Panc1 (cell line): ENCODE measurements around the gene STAP2. TPM values are rescaled to one million over a fixed set of nuclear protein-coding genes. Genes with fewer than 3 reads are reported as not detected.

Experiments used
- ATAC-seq: fragments of 200-7000 bp; cut with Tn5 transposase; 2 replicates; pipeline ENCODE4 v1.9.1; 2020; ENCODE audit warnings: mild to moderate bottlenecking, moderate library complexity
- BruUV-seq: library from RNA; stranded (reverse); fragments of 400-500 nt; replicated peaks from 2 replicates; lab custom pipeline; 2021; lab: Mats Ljungman, UMichigan
- CTCF ChIA-PET: fragments of 300-600 bp; sonication (Branson Sonifier 250); formaldehyde crosslinking; loops from one replicate; lab custom pipeline; 2022; ENCODE audit warnings: antibody characterized with exemption; lab: Charles Lee
- POLR2A ChIA-PET: fragments of 300-600 bp; sonication (Branson Sonifier 250); formaldehyde crosslinking; loops from one replicate; lab custom pipeline; 2022; ENCODE audit warnings: antibody characterized with exemption; lab: Charles Lee
- DNase-seq: peaks from one replicate; pipeline ENCODE4 v3.0.0-alpha.2; 2010; ENCODE audit warnings: low read depth, low spot score
- H3K27ac ChIP-seq: 2 replicates; pipeline ENCODE4 v1.5.1; 2011; ENCODE audit warnings: mild to moderate bottlenecking, low read length, inconsistent platforms
- H3K27me3 ChIP-seq: fragments of 200-500 bp; sonication (Bioruptor generic); 2 replicates; pipeline ENCODE4 v1.6.0; 2014; ENCODE audit warnings: low read length, inconsistent platforms; ENCODE audit not compliant: control insufficient read depth, insufficient read depth
- H3K36me3 ChIP-seq: fragments of 200-500 bp; sonication (Bioruptor generic); 2 replicates; pipeline ENCODE4 v1.5.1; 2014; ENCODE audit warnings: inconsistent platforms, mild to moderate bottlenecking, low read length, moderate library complexity; ENCODE audit not compliant: control insufficient read depth, insufficient read depth
- H3K4me1 ChIP-seq: 2 replicates; pipeline ENCODE4 v1.5.1; 2011; ENCODE audit warnings: inconsistent platforms, mild to moderate bottlenecking, low read length, moderate library complexity; ENCODE audit not compliant: control insufficient read depth, insufficient read depth
- H3K4me3 ChIP-seq, 2 experiments: 2 replicates each; pipeline ENCODE4 v1.5.1; 2011 to 2012; ENCODE audit warnings: low read depth in 2 of 2, low read length in 2 of 2, mild to moderate bottlenecking in 2 of 2, inconsistent platforms in 1 of 2, moderate library complexity in 1 of 2
- H3K9me3 ChIP-seq: fragments of 200-500 bp; sonication (Bioruptor generic); 2 replicates; pipeline ENCODE4 v1.5.1; 2014; ENCODE audit warnings: low read depth, mild to moderate bottlenecking, inconsistent platforms, low read length, moderate library complexity; ENCODE audit not compliant: control insufficient read depth, insufficient read depth
- CTCF ChIP-seq: fragments of 450-650 bp; IDR thresholded peaks from 2 replicates; pipeline ENCODE4 v1.5.1; 2017; ENCODE audit warnings: mild to moderate bottlenecking
- POLR2AphosphoS5 ChIP-seq: IDR thresholded peaks from 2 replicates; pipeline ENCODE4 v1.6.1; 2012; ENCODE audit warnings: mild to moderate bottlenecking, low read depth, low read length, moderate library complexity
- REST ChIP-seq, 2 experiments: IDR thresholded peaks; 2 replicates each; pipeline ENCODE4 v1.6.1; 2011 to 2012; ENCODE audit warnings: low read depth in 2 of 2, control low read depth in 1 of 2, low read length in 1 of 2, mild to moderate bottlenecking in 1 of 2, moderate library complexity in 1 of 2; ENCODE audit not compliant: insufficient read depth in 1 of 2
- SIN3A ChIP-seq: IDR thresholded peaks from 2 replicates; pipeline ENCODE4 v1.6.1; 2012; ENCODE audit warnings: low read depth, mild to moderate bottlenecking, low read length, moderate library complexity, borderline replicate concordance; ENCODE audit not compliant: insufficient read depth
- TCF7L2 ChIP-seq: IDR thresholded peaks from 2 replicates; pipeline ENCODE4 v1.6.1; 2011; ENCODE audit warnings: mild to moderate bottlenecking, low read depth, low read length, inconsistent platforms
- in situ Hi-C: cut with HindIII; loops from 2 replicates; pipeline ENCODE4 v1.10.0; 2016; ENCODE audit warnings: low sequenced_read_pairs, low pct_unique_long_range_greater_than_20kb
- intact Hi-C: fragments of 100-400 bp; cut with micrococcal nuclease; formaldehyde crosslinking; loops from one replicate; pipeline ENCODE4 v1.10.0; 2022; ENCODE audit not compliant: unreplicated experiment
- total RNA-seq: library from RNA; stranded (reverse); gene quantifications from one replicate; pipeline ENCODE4 v1.2.1, GENCODE V29; 2021; ENCODE audit not compliant: unreplicated experiment

Gene STAP2
- total RNA-seq, 1 experiment from 2014 or later = 10.0 TPM

- H3K36me3 ChIP-seq = no peaks in the 10 kb centered on the region
- H3K4me1 ChIP-seq = no peaks in the 10 kb centered on the region
- no peaks in the 10 kb centered on the region for H3K9me3 ChIP-seq
- H3K27ac ChIP-seq = no peak overlapping the region
- CTCF ChIA-PET = interaction anchor here (1.0 kb wide), 1 partner anchor 61 kb away, joined by 3 read pairs; no protein-coding TSS in a partner anchor
- BruUV-seq = no TSS peak
- DNase-seq = no peak
- in situ Hi-C loops (no loop called here), intact Hi-C loops (no loop called here)
- TF ChIP-seq REST (IDR thresholded peaks at IDR 0.05; ENCODE audit: insufficient read depth in 1 of 2, low read depth in 2 of 2, low read length in 1 of 2) (no peak), SIN3A (no peak), CTCF (no peak), TCF7L2 (no peak), POLR2AphosphoS5 (no peak)
- peak; percentile 49 for ATAC-seq
- H3K4me3 ChIP-seq = peak overlapping the region in 1 of 2 experiments; percentile 16; a peak in 1 of 4 replicates
- POLR2A ChIA-PET = no interaction called here
- no peaks in the 10 kb centered on the region for H3K27me3 ChIP-seq
Measured at GRCh38 chr19:4327252-4327876, 11.3 kb downstream of the STAP2 start.

DNA sequence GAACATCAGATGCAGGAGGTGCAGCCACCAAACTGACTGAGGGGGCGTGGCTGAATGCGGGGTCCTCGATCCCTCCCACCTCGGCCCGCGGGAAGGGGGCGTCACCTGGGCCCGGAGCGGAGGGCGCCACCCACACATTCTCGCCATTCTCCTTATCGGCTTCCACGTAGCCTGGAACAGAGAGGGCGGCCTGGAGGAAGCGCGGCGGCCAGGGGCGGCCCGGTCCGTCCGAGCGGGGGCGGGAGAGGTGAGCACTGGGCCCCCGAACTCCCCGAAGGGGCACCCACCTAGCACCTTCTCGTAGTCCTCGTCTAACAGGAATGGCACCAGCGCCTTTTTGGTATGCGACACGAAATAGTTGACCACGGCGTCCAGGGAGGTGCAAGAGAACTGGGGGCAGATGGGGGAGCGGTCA, 11.8 kb downstream of the STAP2 start:
- intact Hi-C loops = no loop called here
- CTCF ChIA-PET = no interaction called here

More for the DNA sequence above, 11.8 kb downstream of the STAP2 start:
- Histone ChIP-seq H3K4me1 (no peaks in the 10 kb centered on the region), H3K36me3 (no peaks in the 10 kb centered on the region), H3K9me3 (no peaks in the 10 kb centered on the region), H3K4me3 (no peak overlapping the region), H3K27me3 (no peaks in the 10 kb centered on the region), H3K27ac (no peak overlapping the region)
- DNase-seq = no peak
- no TSS peak for BruUV-seq
- POLR2A ChIA-PET = no interaction called here
- TF ChIP-seq CTCF = no peak
- TF ChIP-seq REST (IDR thresholded peaks at IDR 0.05; ENCODE audit: insufficient read depth in 1 of 2, low read depth in 2 of 2, low read length in 1 of 2) = no peak
- TF ChIP-seq TCF7L2 = no peak
- no peak for TF ChIP-seq POLR2AphosphoS5
- TF ChIP-seq SIN3A = no peak
- no peak for ATAC-seq
- in situ Hi-C loops = no loop called here
